HEK293 (cell line): Measurements from ENCODE around the gene PPP1R1B.
A peak's percentile ranks its signal among the peaks of the same experiment; 100 is the strongest.

Source experiments
- SP7 ChIP-seq: fragments of 450-650 bp; formaldehyde crosslinking; IDR thresholded peaks from 2 replicates; pipeline ENCODE4 v1.5.1; 2016; ENCODE audit warnings: missing biosample characterization, missing genetic modification characterization
- ZBTB20 ChIP-seq: fragments of 450-650 bp; formaldehyde crosslinking; IDR thresholded peaks from 2 replicates; pipeline ENCODE4 v1.5.1; 2016; ENCODE audit warnings: missing biosample characterization, missing genetic modification characterization
- ZNF114 ChIP-seq: fragments of 450-650 bp; formaldehyde crosslinking; IDR thresholded peaks from 2 replicates; pipeline ENCODE4 v1.5.0; 2017; ENCODE audit warnings: missing biosample characterization, missing genetic modification characterization
- ZNF155 ChIP-seq: fragments of 450-650 bp; formaldehyde crosslinking; IDR thresholded peaks from 2 replicates; pipeline ENCODE4 v1.5.1; 2016; ENCODE audit warnings: missing biosample characterization, missing genetic modification characterization
- ZNF248 ChIP-seq: fragments of 450-650 bp; formaldehyde crosslinking; IDR thresholded peaks from 2 replicates; pipeline ENCODE4 v1.5.1; 2017; ENCODE audit warnings: missing biosample characterization, missing genetic modification characterization
- ZNF335 ChIP-seq: fragments of 450-650 bp; formaldehyde crosslinking; conservative IDR thresholded peaks from 2 replicates; pipeline ENCODE4 v1.5.1; 2016; ENCODE audit warnings: missing biosample characterization, missing genetic modification characterization
- ZNF473 ChIP-seq: fragments of 450-650 bp; formaldehyde crosslinking; IDR thresholded peaks from 2 replicates; pipeline ENCODE4 v1.5.1; 2017; ENCODE audit warnings: missing biosample characterization, missing genetic modification characterization
- ZNF48 ChIP-seq: fragments of 450-650 bp; formaldehyde crosslinking; IDR thresholded peaks from 2 replicates; pipeline ENCODE4 v1.5.1; 2016; ENCODE audit warnings: missing biosample characterization, missing genetic modification characterization
- ZNF521 ChIP-seq: fragments of 450-650 bp; formaldehyde crosslinking; IDR thresholded peaks from 2 replicates; pipeline ENCODE4 v1.5.1; 2017; ENCODE audit warnings: missing biosample characterization, mild to moderate bottlenecking, missing genetic modification characterization
- ZNF549 ChIP-seq: fragments of 450-650 bp; IDR thresholded peaks from 2 replicates; pipeline ENCODE4 v1.5.1; 2018; ENCODE audit warnings: missing biosample characterization, missing genetic modification characterization, mild to moderate bottlenecking, inconsistent platforms, moderate library complexity
- ZNF626 ChIP-seq: fragments of 450-650 bp; sonication (Bioruptor Pico); formaldehyde crosslinking; IDR thresholded peaks from 2 replicates; pipeline ENCODE4 v1.5.1; 2018; ENCODE audit warnings: missing biosample characterization, missing genetic modification characterization, inconsistent platforms
- ZNF629 ChIP-seq: fragments of 450-650 bp; formaldehyde crosslinking; IDR thresholded peaks from 2 replicates; pipeline ENCODE4 v1.5.1; 2017; ENCODE audit warnings: missing biosample characterization, missing genetic modification characterization
- ZNF654 ChIP-seq: fragments of 450-650 bp; formaldehyde crosslinking; IDR thresholded peaks from 2 replicates; pipeline ENCODE4 v1.5.1; 2016; ENCODE audit warnings: low read depth, missing biosample characterization, missing genetic modification characterization
- ZNF707 ChIP-seq: fragments of 450-650 bp; formaldehyde crosslinking; IDR thresholded peaks from 2 replicates; pipeline ENCODE4 v1.5.1; 2016; ENCODE audit warnings: missing biosample characterization, missing genetic modification characterization
- ZXDB ChIP-seq: fragments of 450-650 bp; formaldehyde crosslinking; IDR thresholded peaks from 2 replicates; pipeline ENCODE4 v1.5.1; 2016; ENCODE audit warnings: missing biosample characterization, missing genetic modification characterization
- TF ChIP-seq, protein P1 (sequence below): fragments of 450-650 bp; formaldehyde crosslinking; IDR thresholded peaks from 2 replicates; pipeline ENCODE4 v1.5.1; 2017; ENCODE audit warnings: missing biosample characterization, missing genetic modification characterization
- TF ChIP-seq, protein P2 (sequence below): fragments of 450-650 bp; formaldehyde crosslinking; IDR thresholded peaks from 2 replicates; pipeline ENCODE4 v1.5.1; 2016; ENCODE audit warnings: missing biosample characterization, missing genetic modification characterization
- TF ChIP-seq, protein P3 (sequence below): fragments of 450-650 bp; formaldehyde crosslinking; IDR thresholded peaks from 2 replicates; pipeline ENCODE4 v1.5.1; 2016; ENCODE audit warnings: missing biosample characterization, missing genetic modification characterization
- TF ChIP-seq, protein P4 (sequence below): fragments of 450-650 bp; formaldehyde crosslinking; IDR thresholded peaks from 2 replicates; pipeline ENCODE4 v1.5.0; 2017; ENCODE audit warnings: missing biosample characterization, missing genetic modification characterization, borderline replicate concordance
- TF ChIP-seq, protein P5 (sequence below): fragments of 450-650 bp; formaldehyde crosslinking; optimal IDR thresholded peaks from 2 replicates; pipeline ENCODE3; 2016; ENCODE audit warnings: missing biosample characterization, mild to moderate bottlenecking, missing genetic modification characterization
- TF ChIP-seq, protein P6 (sequence below): fragments of 450-650 bp; formaldehyde crosslinking; conservative IDR thresholded peaks from 2 replicates; pipeline ENCODE4 v1.5.1; 2016; ENCODE audit warnings: low read depth, missing biosample characterization, missing genetic modification characterization
- TF ChIP-seq, protein P7 (sequence below): fragments of 450-650 bp; formaldehyde crosslinking; IDR thresholded peaks from 2 replicates; pipeline ENCODE4 v1.5.1; 2016; ENCODE audit warnings: missing biosample characterization, missing genetic modification characterization

The PPP1R1B gene

DNA sequence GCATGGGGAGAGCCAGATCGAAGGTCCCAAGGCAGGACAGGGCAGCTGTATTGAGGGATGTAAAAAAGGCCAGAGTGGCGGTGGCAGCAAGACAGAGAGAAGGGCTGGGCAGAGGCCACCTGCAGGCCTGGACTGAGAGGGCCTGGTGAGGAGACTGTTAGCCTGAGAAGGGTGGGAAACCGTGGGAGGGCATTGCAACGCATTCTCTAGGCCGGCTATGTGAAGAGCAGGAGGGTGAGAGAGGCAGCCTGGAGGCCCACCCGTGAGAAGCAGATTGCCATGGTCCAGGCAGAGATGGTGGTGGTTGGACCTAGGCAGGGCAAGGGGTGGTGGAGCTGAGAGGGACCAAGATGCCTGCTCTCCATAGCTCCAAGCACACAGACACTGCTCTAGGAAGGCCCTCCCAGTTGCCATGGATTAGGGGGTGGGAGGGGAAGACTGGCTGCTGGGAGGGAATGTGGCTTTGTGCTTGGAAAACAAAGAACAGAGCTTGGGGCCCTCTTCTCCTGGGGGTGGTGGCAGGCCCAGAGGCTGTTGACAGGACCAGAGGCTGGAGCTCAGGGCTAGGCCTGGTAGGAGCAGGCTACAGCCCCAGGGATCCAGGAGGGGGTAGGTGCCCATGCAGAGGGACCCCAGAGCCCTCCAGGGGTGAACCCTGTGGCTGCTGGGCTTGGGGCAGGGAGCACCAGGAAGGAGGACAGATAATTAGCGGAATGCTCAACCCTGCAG is 26.0 kb downstream of the PPP1R1B start (continued):
- TF ChIP-seq, protein P1, sequence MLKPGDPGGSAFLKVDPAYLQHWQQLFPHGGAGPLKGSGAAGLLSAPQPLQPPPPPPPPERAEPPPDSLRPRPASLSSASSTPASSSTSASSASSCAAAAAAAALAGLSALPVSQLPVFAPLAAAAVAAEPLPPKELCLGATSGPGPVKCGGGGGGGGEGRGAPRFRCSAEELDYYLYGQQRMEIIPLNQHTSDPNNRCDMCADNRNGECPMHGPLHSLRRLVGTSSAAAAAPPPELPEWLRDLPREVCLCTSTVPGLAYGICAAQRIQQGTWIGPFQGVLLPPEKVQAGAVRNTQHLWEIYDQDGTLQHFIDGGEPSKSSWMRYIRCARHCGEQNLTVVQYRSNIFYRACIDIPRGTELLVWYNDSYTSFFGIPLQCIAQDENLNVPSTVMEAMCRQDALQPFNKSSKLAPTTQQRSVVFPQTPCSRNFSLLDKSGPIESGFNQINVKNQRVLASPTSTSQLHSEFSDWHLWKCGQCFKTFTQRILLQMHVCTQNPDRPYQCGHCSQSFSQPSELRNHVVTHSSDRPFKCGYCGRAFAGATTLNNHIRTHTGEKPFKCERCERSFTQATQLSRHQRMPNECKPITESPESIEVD (tag by site-specific recombination), result no peak
- TF ChIP-seq, protein P2, sequence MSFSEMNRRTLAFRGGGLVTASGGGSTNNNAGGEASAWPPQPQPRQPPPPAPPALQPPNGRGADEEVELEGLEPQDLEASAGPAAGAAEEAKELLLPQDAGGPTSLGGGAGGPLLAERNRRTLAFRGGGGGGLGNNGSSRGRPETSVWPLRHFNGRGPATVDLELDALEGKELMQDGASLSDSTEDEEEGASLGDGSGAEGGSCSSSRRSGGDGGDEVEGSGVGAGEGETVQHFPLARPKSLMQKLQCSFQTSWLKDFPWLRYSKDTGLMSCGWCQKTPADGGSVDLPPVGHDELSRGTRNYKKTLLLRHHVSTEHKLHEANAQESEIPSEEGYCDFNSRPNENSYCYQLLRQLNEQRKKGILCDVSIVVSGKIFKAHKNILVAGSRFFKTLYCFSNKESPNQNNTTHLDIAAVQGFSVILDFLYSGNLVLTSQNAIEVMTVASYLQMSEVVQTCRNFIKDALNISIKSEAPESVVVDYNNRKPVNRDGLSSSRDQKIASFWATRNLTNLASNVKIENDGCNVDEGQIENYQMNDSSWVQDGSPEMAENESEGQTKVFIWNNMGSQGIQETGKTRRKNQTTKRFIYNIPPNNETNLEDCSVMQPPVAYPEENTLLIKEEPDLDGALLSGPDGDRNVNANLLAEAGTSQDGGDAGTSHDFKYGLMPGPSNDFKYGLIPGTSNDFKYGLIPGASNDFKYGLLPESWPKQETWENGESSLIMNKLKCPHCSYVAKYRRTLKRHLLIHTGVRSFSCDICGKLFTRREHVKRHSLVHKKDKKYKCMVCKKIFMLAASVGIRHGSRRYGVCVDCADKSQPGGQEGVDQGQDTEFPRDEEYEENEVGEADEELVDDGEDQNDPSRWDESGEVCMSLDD (tag by site-specific recombination), result no peak
- no peak for TF ChIP-seq ZNF114
- TF ChIP-seq, protein P3, sequence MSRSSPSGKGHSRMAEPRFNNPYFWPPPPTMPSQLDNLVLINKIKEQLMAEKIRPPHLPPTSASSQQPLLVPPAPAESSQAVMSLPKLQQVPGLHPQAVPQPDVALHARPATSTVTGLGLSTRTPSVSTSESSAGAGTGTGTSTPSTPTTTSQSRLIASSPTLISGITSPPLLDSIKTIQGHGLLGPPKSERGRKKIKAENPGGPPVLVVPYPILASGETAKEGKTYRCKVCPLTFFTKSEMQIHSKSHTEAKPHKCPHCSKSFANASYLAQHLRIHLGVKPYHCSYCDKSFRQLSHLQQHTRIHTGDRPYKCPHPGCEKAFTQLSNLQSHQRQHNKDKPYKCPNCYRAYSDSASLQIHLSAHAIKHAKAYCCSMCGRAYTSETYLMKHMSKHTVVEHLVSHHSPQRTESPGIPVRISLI, result no peak
- TF ChIP-seq ZNF473 (tag by site-specific recombination), result no peak
- TF ChIP-seq ZNF48 (tag by site-specific recombination), result no peak
- TF ChIP-seq SP7 (tag by site-specific recombination), result no peak
- no peak for TF ChIP-seq ZNF654 (tag by site-specific recombination)
- TF ChIP-seq ZNF707, result no peak
- TF ChIP-seq ZNF626 (tag by site-specific recombination), result no peak
- no peak for TF ChIP-seq ZNF629
- TF ChIP-seq, protein P4, sequence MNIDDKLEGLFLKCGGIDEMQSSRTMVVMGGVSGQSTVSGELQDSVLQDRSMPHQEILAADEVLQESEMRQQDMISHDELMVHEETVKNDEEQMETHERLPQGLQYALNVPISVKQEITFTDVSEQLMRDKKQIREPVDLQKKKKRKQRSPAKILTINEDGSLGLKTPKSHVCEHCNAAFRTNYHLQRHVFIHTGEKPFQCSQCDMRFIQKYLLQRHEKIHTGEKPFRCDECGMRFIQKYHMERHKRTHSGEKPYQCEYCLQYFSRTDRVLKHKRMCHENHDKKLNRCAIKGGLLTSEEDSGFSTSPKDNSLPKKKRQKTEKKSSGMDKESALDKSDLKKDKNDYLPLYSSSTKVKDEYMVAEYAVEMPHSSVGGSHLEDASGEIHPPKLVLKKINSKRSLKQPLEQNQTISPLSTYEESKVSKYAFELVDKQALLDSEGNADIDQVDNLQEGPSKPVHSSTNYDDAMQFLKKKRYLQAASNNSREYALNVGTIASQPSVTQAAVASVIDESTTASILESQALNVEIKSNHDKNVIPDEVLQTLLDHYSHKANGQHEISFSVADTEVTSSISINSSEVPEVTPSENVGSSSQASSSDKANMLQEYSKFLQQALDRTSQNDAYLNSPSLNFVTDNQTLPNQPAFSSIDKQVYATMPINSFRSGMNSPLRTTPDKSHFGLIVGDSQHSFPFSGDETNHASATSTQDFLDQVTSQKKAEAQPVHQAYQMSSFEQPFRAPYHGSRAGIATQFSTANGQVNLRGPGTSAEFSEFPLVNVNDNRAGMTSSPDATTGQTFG (tag by site-specific recombination), result no peak
- TF ChIP-seq ZNF248 (tag by site-specific recombination), result no peak
- TF ChIP-seq, protein P5, sequence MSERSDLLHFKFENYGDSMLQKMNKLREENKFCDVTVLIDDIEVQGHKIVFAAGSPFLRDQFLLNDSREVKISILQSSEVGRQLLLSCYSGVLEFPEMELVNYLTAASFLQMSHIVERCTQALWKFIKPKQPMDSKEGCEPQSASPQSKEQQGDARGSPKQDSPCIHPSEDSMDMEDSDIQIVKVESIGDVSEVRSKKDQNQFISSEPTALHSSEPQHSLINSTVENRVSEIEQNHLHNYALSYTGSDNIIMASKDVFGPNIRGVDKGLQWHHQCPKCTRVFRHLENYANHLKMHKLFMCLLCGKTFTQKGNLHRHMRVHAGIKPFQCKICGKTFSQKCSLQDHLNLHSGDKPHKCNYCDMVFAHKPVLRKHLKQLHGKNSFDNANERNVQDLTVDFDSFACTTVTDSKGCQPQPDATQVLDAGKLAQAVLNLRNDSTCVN (tag by site-specific recombination), result no peak
- TF ChIP-seq, protein P6, sequence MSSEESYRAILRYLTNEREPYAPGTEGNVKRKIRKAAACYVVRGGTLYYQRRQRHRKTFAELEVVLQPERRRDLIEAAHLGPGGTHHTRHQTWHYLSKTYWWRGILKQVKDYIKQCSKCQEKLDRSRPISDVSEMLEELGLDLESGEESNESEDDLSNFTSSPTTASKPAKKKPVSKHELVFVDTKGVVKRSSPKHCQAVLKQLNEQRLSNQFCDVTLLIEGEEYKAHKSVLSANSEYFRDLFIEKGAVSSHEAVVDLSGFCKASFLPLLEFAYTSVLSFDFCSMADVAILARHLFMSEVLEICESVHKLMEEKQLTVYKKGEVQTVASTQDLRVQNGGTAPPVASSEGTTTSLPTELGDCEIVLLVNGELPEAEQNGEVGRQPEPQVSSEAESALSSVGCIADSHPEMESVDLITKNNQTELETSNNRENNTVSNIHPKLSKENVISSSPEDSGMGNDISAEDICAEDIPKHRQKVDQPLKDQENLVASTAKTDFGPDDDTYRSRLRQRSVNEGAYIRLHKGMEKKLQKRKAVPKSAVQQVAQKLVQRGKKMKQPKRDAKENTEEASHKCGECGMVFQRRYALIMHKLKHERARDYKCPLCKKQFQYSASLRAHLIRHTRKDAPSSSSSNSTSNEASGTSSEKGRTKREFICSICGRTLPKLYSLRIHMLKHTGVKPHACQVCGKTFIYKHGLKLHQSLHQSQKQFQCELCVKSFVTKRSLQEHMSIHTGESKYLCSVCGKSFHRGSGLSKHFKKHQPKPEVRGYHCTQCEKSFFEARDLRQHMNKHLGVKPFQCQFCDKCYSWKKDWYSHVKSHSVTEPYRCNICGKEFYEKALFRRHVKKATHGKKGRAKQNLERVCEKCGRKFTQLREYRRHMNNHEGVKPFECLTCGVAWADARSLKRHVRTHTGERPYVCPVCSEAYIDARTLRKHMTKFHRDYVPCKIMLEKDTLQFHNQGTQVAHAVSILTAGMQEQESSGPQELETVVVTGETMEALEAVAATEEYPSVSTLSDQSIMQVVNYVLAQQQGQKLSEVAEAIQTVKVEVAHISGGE, result no peak
- TF ChIP-seq, protein P7, sequence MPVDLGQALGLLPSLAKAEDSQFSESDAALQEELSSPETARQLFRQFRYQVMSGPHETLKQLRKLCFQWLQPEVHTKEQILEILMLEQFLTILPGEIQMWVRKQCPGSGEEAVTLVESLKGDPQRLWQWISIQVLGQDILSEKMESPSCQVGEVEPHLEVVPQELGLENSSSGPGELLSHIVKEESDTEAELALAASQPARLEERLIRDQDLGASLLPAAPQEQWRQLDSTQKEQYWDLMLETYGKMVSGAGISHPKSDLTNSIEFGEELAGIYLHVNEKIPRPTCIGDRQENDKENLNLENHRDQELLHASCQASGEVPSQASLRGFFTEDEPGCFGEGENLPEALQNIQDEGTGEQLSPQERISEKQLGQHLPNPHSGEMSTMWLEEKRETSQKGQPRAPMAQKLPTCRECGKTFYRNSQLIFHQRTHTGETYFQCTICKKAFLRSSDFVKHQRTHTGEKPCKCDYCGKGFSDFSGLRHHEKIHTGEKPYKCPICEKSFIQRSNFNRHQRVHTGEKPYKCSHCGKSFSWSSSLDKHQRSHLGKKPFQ (tag by site-specific recombination), result no peak
- TF ChIP-seq ZNF155 (tag by site-specific recombination), result no peak
- no peak for TF ChIP-seq ZNF521 (tag by site-specific recombination)
- 0 out of 2 replicates have a peak, but pooled peaks have one; percentile 32 for TF ChIP-seq ZBTB20 (tag by site-specific recombination)
- no peak for TF ChIP-seq ZNF549 (tag by site-specific recombination)
- no peak for TF ChIP-seq ZXDB (tag by site-specific recombination)
- peak; percentile 66; the same call in 1 of the 2 replicates for TF ChIP-seq ZNF335
